ENCODE data around the gene ZXDC. TPM values are rescaled to one million over a fixed set of nuclear protein-coding genes. Genes with fewer than 3 reads are reported as not detected.

The ZXDC gene
- total RNA-seq, 1 donor from 2014 or later = 36.8 TPM

GRCh38 chr3:126399756-126400155 is 75.9 kb downstream of the ZXDC start:
- no peaks in the 10 kb centered on the region for H3K36me3 ChIP-seq
- H3K4me3 ChIP-seq = no peak overlapping the region
- DNase-seq (ENCODE audit: extremely low spot score in 2 of 2) = no peak
- H3K27me3 ChIP-seq = no peaks in the 10 kb centered on the region
- TF ChIP-seq, protein P1, sequence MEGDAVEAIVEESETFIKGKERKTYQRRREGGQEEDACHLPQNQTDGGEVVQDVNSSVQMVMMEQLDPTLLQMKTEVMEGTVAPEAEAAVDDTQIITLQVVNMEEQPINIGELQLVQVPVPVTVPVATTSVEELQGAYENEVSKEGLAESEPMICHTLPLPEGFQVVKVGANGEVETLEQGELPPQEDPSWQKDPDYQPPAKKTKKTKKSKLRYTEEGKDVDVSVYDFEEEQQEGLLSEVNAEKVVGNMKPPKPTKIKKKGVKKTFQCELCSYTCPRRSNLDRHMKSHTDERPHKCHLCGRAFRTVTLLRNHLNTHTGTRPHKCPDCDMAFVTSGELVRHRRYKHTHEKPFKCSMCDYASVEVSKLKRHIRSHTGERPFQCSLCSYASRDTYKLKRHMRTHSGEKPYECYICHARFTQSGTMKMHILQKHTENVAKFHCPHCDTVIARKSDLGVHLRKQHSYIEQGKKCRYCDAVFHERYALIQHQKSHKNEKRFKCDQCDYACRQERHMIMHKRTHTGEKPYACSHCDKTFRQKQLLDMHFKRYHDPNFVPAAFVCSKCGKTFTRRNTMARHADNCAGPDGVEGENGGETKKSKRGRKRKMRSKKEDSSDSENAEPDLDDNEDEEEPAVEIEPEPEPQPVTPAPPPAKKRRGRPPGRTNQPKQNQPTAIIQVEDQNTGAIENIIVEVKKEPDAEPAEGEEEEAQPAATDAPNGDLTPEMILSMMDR (IDR thresholded peaks at IDR 0.05) = no peak
- TF ChIP-seq POLR2AphosphoS5 (IDR thresholded peaks at IDR 0.05; ENCODE audit: insufficient read depth in 1 of 2, low read depth in 1 of 2) = no peak
- TF ChIP-seq POLR2A (IDR thresholded peaks at IDR 0.05) = no peak
- no peak overlapping the region for H3K27ac ChIP-seq
- intact Hi-C loops (cut with DNase I) = loop anchor here (5.0 kb wide), 1 partner anchor 272 kb away; no protein-coding TSS in a partner anchor
- H3K9me3 ChIP-seq = no peaks in the 10 kb centered on the region
- H3K4me1 ChIP-seq = peaks cover 5% of the 10 kb centered on the region

DNA sequence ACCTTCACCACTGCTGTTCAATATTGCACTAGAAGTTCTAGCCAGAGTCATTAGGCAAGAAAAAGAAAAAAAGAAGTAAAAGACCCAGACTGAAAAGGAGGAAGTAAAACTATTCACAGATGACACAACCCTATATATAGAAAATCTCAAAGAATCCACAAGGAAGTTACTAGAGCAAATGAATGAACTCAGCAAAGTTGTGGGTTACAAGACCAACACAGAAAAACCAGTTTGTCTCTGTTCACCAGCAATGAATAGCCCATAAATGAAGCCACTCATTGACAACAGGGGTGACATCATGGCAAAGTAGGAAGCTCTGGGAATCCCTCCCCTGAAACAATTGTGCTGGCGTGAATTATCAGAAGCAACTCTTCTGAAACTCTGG is 76.3 kb downstream of the ZXDC start:
- Histone ChIP-seq H3K4me3 (no peak overlapping the region), H3K4me1 (peaks cover 8% of the 10 kb centered on the region), H3K27ac (no peak overlapping the region), H3K36me3 (no peaks in the 10 kb centered on the region), H3K27me3 (no peaks in the 10 kb centered on the region), H3K9me3 (no peaks in the 10 kb centered on the region)
- TF ChIP-seq POLR2AphosphoS5 (IDR thresholded peaks at IDR 0.05; ENCODE audit: insufficient read depth in 1 of 2, low read depth in 1 of 2) (no peak), POLR2A (IDR thresholded peaks at IDR 0.05) (no peak)
- TF ChIP-seq, protein P1 (IDR thresholded peaks at IDR 0.05) = no peak
- intact Hi-C loops (cut with DNase I) = loop anchor here (5.0 kb wide), 1 partner anchor 272 kb away; no protein-coding TSS in a partner anchor
- DNase-seq (ENCODE audit: extremely low spot score in 2 of 2) = no peak

DNA sequence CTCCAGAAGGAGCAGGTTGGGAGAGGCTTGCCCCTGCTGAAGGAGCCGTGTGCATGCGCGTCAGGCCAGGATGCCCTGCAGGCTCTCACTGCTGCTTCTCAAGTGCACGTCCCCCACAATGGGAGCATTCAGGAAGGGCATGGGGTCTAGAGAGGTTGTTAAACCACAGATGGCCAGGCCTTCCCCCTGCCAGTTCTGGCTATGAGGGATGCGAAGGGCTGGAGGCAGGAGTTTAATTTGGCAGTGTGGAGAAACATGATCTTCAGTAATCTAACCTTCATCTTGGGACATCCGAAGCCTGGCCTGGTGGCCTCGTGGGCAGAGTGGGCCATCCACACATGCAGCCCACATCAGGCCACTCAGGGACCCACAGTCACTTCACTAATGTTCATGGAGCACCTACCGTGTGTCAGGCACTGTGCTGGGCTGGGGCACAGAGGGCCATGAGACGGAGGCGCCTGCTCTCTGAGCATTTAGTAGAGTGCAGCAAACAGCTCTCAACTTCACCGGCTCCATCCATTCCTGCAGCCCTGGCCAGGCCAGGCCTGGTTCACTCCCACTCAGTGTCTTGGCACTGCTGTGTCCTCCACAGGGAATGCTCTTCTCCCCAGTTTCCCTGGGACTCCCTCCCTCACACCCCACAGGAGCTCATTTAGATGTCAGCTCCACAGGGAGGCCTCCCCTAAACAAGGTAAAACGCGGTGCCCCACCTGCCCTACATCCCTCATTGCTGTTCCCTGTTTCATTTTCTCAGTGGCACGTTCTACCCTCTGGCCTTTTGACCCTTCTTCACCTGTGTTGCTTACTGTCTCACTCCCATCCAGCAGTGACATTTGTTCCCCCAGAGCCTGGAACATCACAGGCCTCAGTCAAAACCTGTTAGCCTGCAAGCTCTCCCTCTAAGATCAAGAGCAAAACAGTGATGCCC is 77.0 kb downstream of the ZXDC start:
- no peaks in the 10 kb centered on the region for H3K36me3 ChIP-seq
- intact Hi-C loops (cut with DNase I) = loop anchor here (5.0 kb wide), 1 partner anchor 271 kb away; no protein-coding TSS in a partner anchor
- no peaks in the 10 kb centered on the region for H3K27me3 ChIP-seq
- H3K27ac ChIP-seq = no peak overlapping the region
- no peak for DNase-seq (ENCODE audit: extremely low spot score in 2 of 2)
- no peak overlapping the region for H3K4me3 ChIP-seq
- H3K4me1 ChIP-seq = peaks cover 8% of the 10 kb centered on the region
- no peaks in the 10 kb centered on the region for H3K9me3 ChIP-seq
- TF ChIP-seq POLR2AphosphoS5 (IDR thresholded peaks at IDR 0.05; ENCODE audit: insufficient read depth in 1 of 2, low read depth in 1 of 2) (no peak), POLR2A (IDR thresholded peaks at IDR 0.05) (no peak)
- TF ChIP-seq, protein P1 (IDR thresholded peaks at IDR 0.05) = no peak

DNA sequence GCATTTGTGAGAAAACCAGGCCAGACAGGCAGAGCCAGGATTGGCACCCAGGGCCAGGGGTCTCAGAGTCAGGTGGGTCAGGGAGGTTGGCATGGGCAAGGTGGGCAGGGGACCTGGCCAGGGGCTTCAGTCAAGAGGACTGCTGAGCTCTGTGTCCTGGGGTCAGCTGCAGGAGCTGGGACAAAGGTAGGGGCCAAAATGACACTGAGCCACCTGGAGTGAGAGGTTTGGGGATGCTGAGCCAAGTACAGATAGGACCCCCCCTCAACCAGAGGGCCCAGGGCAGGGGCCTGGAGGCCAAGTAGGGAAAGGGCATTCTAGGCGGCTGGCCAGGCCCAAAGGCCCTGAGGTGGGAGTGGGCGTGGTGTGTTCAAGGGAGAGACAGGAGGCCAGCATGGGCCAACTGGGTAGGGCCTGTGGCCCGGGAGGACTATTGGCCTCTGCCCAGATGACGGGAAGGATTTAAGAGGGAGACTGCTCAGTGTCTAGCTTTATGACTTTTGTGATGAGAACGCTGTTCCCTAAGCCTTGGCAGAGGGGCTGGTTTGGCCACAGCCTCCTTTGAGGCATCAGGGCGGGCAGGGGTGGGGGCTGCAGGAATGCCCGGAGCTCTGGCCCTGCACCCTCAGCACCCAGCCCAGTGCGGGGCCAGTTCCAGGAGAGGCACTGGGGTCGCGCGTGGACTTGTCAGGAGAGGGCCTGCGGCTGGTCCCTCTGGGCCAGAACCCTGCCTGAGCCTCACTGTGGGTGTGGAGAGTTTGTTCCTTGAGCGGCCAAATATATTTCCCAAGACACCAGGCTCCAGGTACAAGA is 77.9 kb downstream of the ZXDC start:
- no peak for DNase-seq (ENCODE audit: extremely low spot score in 2 of 2)
- intact Hi-C loops (cut with DNase I) = loop anchor here (5.0 kb wide), 1 partner anchor 271 kb away; no protein-coding TSS in a partner anchor
- no peaks in the 10 kb centered on the region for H3K9me3 ChIP-seq
- H3K36me3 ChIP-seq = no peaks in the 10 kb centered on the region
- peaks cover 8% of the 10 kb centered on the region for H3K4me1 ChIP-seq
- no peak overlapping the region for H3K4me3 ChIP-seq
- no peaks in the 10 kb centered on the region for H3K27me3 ChIP-seq
- TF ChIP-seq, protein P1 (IDR thresholded peaks at IDR 0.05) = no peak
- no peak for TF ChIP-seq POLR2A (IDR thresholded peaks at IDR 0.05)
- no peak for TF ChIP-seq POLR2AphosphoS5 (IDR thresholded peaks at IDR 0.05; ENCODE audit: insufficient read depth in 1 of 2, low read depth in 1 of 2)
- no peak overlapping the region for H3K27ac ChIP-seq
